GM19397 (cell line): ENCODE data around the gene FUT8.
A peak's percentile ranks its signal among the peaks of the same experiment; 100 is the strongest.
"Not testable (repeated sequence)": the region's sequence is repeated elsewhere in the genome, so short reads cannot be mapped to it uniquely, and the experiment has no call there.

Source experiments
- ATAC-seq: cut with Tn5 transposase; IDR thresholded peaks from one replicate; pipeline ENCODE4 v1.9.1; 2021; ENCODE audit warnings: mild to moderate bottlenecking, moderate library complexity; ENCODE audit not compliant: unreplicated experiment

The FUT8 gene

GRCh38 chr14:65604936-65605335 is 192.4 kb downstream of the FUT8 start:
- ATAC-seq, result no peak

DNA sequence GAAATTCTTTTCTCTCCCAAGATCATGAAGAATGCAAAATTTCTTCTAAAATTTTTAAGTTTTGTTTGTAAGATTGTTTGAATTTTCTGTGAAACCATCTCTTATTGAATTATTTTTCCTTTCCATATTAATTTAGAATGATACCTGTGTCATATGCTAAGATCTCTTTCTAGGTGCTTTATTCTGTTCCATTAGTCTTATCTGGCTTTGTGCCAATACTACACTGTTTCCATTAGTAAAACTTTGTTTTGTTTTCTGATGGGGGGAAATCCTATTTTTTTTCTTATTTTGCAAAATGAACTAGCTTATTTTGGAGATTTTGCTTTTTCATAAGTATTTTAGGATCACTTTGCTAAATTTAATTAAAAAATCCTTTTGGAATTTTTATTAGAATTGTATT is 193.9 kb downstream of the FUT8 start:
- no peak for ATAC-seq

- ATAC-seq, result no peak
These were observed 200.7 kb downstream of the FUT8 start for GRCh38 chr14:65613131-65613650.

DNA sequence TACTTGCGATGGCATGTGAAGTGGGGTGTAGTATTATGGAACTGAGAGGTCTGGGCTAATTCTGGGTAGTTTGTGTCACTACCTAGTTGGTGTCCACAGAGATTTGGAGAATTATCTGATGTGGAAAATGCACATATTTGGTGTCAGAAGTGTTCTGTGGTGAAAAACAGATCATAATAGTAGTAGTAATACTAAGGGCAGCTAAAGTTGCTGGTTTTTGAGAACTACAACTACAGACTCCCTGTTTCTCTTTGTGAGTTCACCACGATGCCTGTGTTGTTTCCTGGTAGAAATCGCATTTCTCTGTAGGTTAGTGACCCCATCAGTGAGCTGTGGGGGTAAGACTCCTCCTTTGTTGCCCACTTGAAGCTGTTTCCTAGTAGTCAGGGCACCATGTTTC is 206.5 kb downstream of the FUT8 start:
- no peak for ATAC-seq

DNA sequence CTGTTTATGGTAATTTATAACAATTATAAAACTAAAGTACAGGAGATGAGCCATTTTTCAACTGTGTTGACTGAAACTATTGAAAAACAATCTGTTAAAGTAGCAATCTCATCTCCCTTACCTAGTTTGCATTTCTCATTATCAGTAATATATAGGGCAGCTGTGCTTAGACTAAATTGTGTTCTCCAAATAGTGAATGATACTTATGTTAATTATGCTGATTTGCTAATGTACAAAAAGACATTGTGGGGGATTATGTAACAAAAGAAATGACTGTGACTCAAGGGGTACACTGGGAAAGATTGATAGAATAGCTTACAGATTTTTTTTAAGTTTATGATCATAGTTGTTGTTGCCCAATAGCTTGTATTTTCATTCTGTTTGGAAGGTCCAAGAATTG is 207.7 kb downstream of the FUT8 start:
- no peak for ATAC-seq

DNA sequence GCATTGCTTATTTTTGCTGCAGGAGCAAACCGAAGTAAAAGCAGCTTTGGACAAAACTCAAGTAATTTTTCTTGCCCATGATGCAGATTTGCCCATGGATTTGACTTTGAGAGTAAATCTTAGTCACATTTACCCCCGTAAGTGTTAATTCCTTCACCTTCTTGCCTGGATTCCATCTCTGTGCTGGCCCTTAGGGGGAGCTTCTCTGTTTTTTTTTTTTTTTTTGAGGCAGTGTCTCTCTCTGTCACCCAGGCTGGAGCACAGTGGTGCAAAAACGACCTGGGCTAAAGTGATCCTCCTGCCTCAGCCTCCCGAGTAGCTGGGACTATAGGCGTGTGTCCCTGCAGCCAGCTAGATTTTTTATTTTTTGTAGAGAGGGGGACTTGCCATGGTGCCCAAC is 210.2 kb downstream of the FUT8 start:
- ATAC-seq, result no peak

DNA sequence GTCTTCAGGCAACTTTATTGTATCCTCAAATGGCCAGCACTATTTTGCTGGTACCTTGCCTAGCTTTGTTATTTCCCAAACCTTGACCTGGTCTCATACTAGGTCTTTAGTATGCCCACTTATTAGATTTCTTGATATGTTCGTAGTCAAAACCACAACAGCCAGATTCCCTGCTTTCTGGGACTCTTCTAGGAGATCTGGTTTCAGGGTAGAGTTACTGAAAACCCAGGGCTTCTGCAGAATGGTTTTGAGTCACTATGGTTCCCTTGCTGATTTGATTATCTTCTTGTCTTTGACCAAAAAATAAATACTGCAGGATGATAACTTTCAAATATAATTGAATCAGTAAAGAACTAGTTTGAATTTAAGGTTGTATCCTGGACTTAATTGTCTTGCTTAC is 211.2 kb downstream of the FUT8 start:
- ATAC-seq, result no peak

GRCh38 chr14:65627315-65627714 is 214.8 kb downstream of the FUT8 start:
- no peak for ATAC-seq

DNA sequence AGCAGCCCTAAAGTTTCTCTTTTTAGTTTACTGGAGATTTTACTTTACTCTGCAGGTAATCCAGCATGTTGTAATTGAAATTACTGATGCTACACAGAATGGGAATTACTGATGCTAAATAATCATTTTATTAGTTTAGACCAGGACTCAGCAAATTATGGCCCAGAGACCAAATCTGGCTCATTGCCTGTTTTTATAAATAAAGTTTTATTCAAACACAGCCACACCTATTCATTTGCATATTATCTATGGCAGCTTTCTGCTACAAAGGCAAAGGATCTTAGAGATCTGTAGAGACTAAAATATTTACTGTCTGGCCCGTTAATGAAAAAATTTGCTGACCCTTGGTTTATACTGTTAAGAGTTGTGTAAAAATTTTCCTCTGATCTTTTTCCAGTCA is 216.1 kb downstream of the FUT8 start:
- ATAC-seq, result no peak

DNA sequence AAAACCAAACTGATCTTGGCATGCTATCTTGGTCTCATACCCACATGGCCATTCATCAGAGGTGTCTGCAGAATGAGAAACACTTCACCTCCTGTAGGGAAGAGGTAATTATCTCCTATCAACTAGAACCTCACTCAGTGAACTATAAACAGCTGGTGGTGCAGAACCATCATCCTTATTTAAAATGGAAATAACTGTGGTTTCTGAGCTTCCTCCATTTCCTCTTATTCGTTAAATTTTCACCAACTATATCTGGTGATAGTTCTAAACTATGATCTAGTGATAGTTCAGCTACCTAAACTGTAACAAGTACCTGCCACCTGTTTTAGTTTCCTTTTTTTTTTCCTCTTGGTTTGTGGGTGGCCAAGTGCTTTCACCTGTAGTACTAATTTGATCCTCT is 218.5 kb downstream of the FUT8 start:
- peak; percentile 47 for ATAC-seq

GRCh38 chr14:65632487-65632886 is 220.0 kb downstream of the FUT8 start:
- no peak for ATAC-seq

GRCh38 chr14:65633666-65634065 is 221.1 kb downstream of the FUT8 start:
- not testable (repeated sequence) for ATAC-seq

DNA sequence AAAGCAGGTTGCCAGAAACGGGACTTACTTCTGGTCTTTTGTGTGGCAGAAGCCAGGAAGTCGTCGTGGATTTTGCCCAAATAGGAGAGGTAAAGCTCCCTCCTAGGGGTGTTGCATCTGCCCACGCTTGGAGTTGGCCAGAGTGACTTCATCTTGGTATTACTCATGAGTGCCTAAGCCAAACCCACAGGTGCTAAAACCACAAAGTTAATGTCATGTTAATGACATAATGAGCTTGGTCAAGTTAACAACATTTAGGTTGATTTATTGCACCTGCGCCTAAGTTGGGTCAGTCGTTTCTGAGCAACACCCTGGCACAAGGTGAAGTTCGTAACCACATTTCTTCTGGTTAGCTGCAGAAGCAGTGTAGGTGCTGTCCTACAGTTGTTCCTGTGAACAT is 225.2 kb downstream of the FUT8 start:
- peak; percentile 83 for ATAC-seq

- no peak for ATAC-seq
These were observed 226.7 kb downstream of the FUT8 start for GRCh38 chr14:65639216-65639615.

- no peak for ATAC-seq
These were observed 238.3 kb downstream of the FUT8 start for GRCh38 chr14:65650826-65651225.

DNA sequence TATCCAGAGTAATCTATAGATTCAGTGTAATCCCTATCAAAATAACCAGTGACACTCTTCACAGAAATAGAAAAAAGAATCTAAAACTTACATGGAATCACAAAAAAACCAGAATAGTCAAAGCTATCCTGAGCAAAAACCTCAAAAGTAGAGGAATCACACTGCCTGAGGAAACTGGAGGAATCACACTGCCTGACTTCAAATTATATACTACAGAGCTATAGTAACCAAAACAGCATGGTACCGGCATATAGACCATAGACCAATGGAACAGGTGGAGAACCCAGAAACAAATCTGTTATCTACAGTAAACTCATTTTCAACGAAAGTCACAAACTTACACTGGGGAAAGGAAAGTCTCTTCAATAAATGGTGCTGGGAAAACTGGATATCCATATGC is 244.0 kb downstream of the FUT8 start:
- no peak for ATAC-seq

GRCh38 chr14:65658202-65658601 is 245.7 kb downstream of the FUT8 start:
- ATAC-seq, result no peak

- no peak for ATAC-seq
These were observed 249.3 kb downstream of the FUT8 start for GRCh38 chr14:65661865-65662264.

GRCh38 chr14:65664436-65664835 is 251.9 kb downstream of the FUT8 start:
- no peak for ATAC-seq

DNA sequence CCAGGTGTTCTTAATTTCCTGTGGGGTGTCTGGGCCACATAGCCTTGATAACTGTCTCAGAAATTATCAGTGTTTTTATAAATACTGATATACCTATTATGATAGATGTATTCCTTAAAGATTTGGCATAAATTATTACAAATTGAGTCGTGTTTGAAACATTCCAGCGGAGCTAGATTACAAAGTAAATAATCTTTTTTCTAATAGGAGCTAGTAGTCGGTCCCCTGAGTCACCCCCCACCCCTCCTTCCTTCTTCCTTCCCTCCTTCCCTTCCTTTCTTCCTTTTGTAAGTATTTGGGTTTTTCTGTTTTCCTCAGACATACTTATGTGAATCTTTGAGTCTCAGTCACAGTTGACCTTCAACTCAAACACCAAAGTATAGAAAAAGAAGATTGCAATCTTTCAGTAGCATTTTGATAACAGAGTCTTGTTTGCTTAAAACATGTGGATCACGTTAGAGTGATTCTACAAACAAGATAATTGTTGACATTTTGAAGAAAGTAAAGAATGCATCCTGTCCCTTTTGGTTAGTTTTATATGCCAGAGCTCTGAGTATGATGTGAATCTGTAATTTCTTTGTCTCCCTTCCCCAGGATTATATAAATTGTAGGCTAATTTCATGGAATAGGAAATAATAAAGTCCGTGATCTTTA is 264.0 kb downstream of the FUT8 start:
- no peak for ATAC-seq

- no peak for ATAC-seq
These were observed 273.0 kb downstream of the FUT8 start for GRCh38 chr14:65685572-65685971.

DNA sequence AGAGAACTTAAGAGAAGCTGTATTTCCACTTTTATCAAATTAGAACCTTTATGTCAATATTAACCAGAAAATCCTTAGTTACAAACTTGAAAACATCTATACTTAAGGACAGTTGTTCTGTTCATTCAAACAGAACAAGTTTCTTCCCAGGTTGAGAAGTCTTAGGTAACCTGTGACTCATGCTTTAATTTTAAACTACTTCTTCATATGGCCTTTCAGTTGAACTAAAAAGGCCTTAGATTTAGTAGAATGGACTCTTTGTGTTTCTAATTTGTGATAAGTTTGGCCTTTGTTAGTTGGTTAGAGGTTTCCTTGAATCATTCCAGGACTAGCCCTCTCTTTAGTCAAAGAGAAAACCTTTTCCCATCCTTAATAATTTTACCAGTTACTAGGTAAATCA is 274.2 kb downstream of the FUT8 start:
- no peak for ATAC-seq

GRCh38 chr14:65689070-65689469 is 276.5 kb downstream of the FUT8 start:
- ATAC-seq, result no peak
